ENCODE measurements around the gene STX1B. TPM values are rescaled to one million over a fixed set of nuclear protein-coding genes. Genes with fewer than 3 reads are reported as not detected.

Gene STX1B
- total RNA-seq, 1 experiment from 2014 or later, result 15.9 TPM

- ChIA-PET CTCF (interaction anchor here (0.7 to 2.2 kb wide), 3 partner anchors 9 to 16 kb away, joined by 3 to 7 read pairs (median 3); partner anchors contain the start of gene HSD3B7), POLR2A (no interaction called here)
- no peak overlapping the region for H3K4me3 Mint-ChIP-seq
- no peaks in the 10 kb centered on the region for H3K9me3 Mint-ChIP-seq
- peaks cover 71% of the 10 kb centered on the region for H3K36me3 Mint-ChIP-seq
- H3K27me3 Mint-ChIP-seq (ENCODE audit: low read depth), result no peaks in the 10 kb centered on the region
- ATAC-seq (no peak), DNase-seq (ENCODE audit: low spot score) (no peak)
- no peak overlapping the region for H3K27ac Mint-ChIP-seq
- no peaks in the 10 kb centered on the region for H3K4me1 Mint-ChIP-seq
- TF ChIP-seq ZNF512 (CRISPR knock-in tag; IDR thresholded peaks at IDR 0.05; ENCODE audit: borderline replicate concordance) (no peak), SMAD3 (CRISPR knock-in tag; IDR thresholded peaks at IDR 0.05; ENCODE audit: borderline replicate concordance) (no peak), ZBTB21 (CRISPR knock-in tag; IDR thresholded peaks at IDR 0.05; ENCODE audit: borderline replicate concordance) (no peak), CBFB (CRISPR knock-in tag; IDR thresholded peaks at IDR 0.05; ENCODE audit: low read depth) (no peak), JUN (CRISPR knock-in tag; IDR thresholded peaks at IDR 0.05) (no peak), ATF2 (CRISPR knock-in tag; IDR thresholded peaks at IDR 0.05; ENCODE audit: borderline replicate concordance, low read depth) (no peak), ZNF423 (CRISPR knock-in tag; IDR thresholded peaks at IDR 0.05) (no peak), TP53 (CRISPR knock-in tag; IDR thresholded peaks at IDR 0.05) (no peak), USF1 (CRISPR knock-in tag; IDR thresholded peaks at IDR 0.05) (no peak), ELF4 (CRISPR knock-in tag; IDR thresholded peaks at IDR 0.05; ENCODE audit: low read depth) (no peak), RORB (CRISPR knock-in tag; IDR thresholded peaks at IDR 0.05) (no peak), E2F4 (CRISPR knock-in tag; IDR thresholded peaks at IDR 0.05; ENCODE audit: borderline replicate concordance, low read depth) (no peak), PRDM15 (CRISPR knock-in tag; IDR thresholded peaks at IDR 0.05) (no peak), PREB (CRISPR knock-in tag; IDR thresholded peaks at IDR 0.05; ENCODE audit: borderline replicate concordance) (no peak)
Observed at GRCh38 chr16:30969246-30969842, 41.1 kb downstream of the STX1B start.

- Mint-ChIP-seq H3K36me3 (peaks cover 68% of the 10 kb centered on the region), H3K27me3 (ENCODE audit: low read depth) (no peaks in the 10 kb centered on the region), H3K4me1 (no peaks in the 10 kb centered on the region), H3K9me3 (no peaks in the 10 kb centered on the region), H3K4me3 (no peak overlapping the region), H3K27ac (no peak overlapping the region)
- CTCF ChIA-PET, result interaction anchor here (1.4 to 2.2 kb wide), 2 partner anchors 14 to 17 kb away, joined by 6 to 7 read pairs; partner anchors contain the start of gene HSD3B7
- no peak for DNase-seq (ENCODE audit: low spot score)
- POLR2A ChIA-PET, result no interaction called here
- no peak for ATAC-seq
- TF ChIP-seq E2F4 (CRISPR knock-in tag; IDR thresholded peaks at IDR 0.05; ENCODE audit: borderline replicate concordance, low read depth) (no peak), USF1 (CRISPR knock-in tag; IDR thresholded peaks at IDR 0.05) (no peak), NR3C1 (CRISPR knock-in tag; conservative IDR thresholded peaks at IDR 0.05; ENCODE audit: low read depth) (no peak), ATF6 (CRISPR knock-in tag; IDR thresholded peaks at IDR 0.05) (no peak), ZNF219 (CRISPR knock-in tag; IDR thresholded peaks at IDR 0.05; ENCODE audit: borderline replicate concordance) (no peak), ZNF416 (CRISPR knock-in tag; IDR thresholded peaks at IDR 0.05) (no peak), KAT7 (CRISPR knock-in tag; IDR thresholded peaks at IDR 0.05; ENCODE audit: borderline replicate concordance) (no peak)
Observed at GRCh38 chr16:30967795-30968194, 42.6 kb downstream of the STX1B start.

Measured in WTC11 (cell line).